IPS-NIHi7 (cell line): ENCODE results near the gene CACNA1D.

Source experiments
- DNase-seq: peaks from one replicate; pipeline ENCODE4 v3.0.0; 2012; ENCODE audit warnings: mixed read lengths; ENCODE audit errors: extremely low spot score

Gene CACNA1D

GRCh38 chr3:53715815-53716483 lies 221.5 kb downstream of the CACNA1D start:
- no peak for DNase-seq

GRCh38 chr3:53716998-53717397 lies 222.6 kb downstream of the CACNA1D start:
- DNase-seq, result no peak

GRCh38 chr3:53718462-53718861 lies 224.1 kb downstream of the CACNA1D start:
- DNase-seq, result no peak

GRCh38 chr3:53719796-53720195 lies 225.4 kb downstream of the CACNA1D start:
- no peak for DNase-seq

- peak; percentile 45 for DNase-seq
These were observed 227.0 kb downstream of the CACNA1D start for GRCh38 chr3:53721187-53722119.

GRCh38 chr3:53724566-53724965 lies 230.2 kb downstream of the CACNA1D start:
- DNase-seq, result no peak

- no peak for DNase-seq
These were observed 231.1 kb downstream of the CACNA1D start for GRCh38 chr3:53725387-53725995.

- no peak for DNase-seq
These were observed 232.2 kb downstream of the CACNA1D start for GRCh38 chr3:53726643-53727042.

- DNase-seq, result no peak
These were observed 234.2 kb downstream of the CACNA1D start for GRCh38 chr3:53728606-53729005.

GRCh38 chr3:53729159-53729558 lies 234.7 kb downstream of the CACNA1D start:
- no peak for DNase-seq

- no peak for DNase-seq
These were observed 235.2 kb downstream of the CACNA1D start for GRCh38 chr3:53729618-53730017.

- DNase-seq, result no peak
These were observed 236.2 kb downstream of the CACNA1D start for GRCh38 chr3:53730576-53730975.

GRCh38 chr3:53731934-53732624 lies 237.7 kb downstream of the CACNA1D start:
- no peak for DNase-seq

- no peak for DNase-seq
These were observed 239.0 kb downstream of the CACNA1D start for GRCh38 chr3:53733446-53733845.

- DNase-seq, result no peak
These were observed 245.6 kb downstream of the CACNA1D start for GRCh38 chr3:53739966-53740365.

GRCh38 chr3:53740956-53741355 lies 246.5 kb downstream of the CACNA1D start:
- DNase-seq, result no peak

- peak; percentile 58 for DNase-seq
These were observed 249.9 kb downstream of the CACNA1D start for GRCh38 chr3:53744351-53744750.

- no peak for DNase-seq
These were observed 253.1 kb downstream of the CACNA1D start for GRCh38 chr3:53747559-53747958.

- DNase-seq, result peak; percentile 56
These were observed 254.3 kb downstream of the CACNA1D start for GRCh38 chr3:53748512-53749271.

GRCh38 chr3:53749448-53749847 lies 255.0 kb downstream of the CACNA1D start:
- no peak for DNase-seq
